Skeletal muscle tissue (tissue), 4 donors: Measurements from ENCODE around the gene FBXW7. TPM values are rescaled to one million over a fixed set of nuclear protein-coding genes. Genes with fewer than 3 reads are reported as not detected.
"Not testable (repeated sequence)": the region's sequence is repeated elsewhere in the genome, so short reads cannot be mapped to it uniquely, and the experiment has no call there.

Experiments
- H3K27ac ChIP-seq: one replicate; pipeline ENCODE4 v1.7.0; 2013; ENCODE audit warnings: mild to moderate bottlenecking, low read depth, low read length, inconsistent platforms
- H3K27me3 ChIP-seq, 3 donors: one replicate each; pipeline ENCODE4 v1.7.0; 2013; ENCODE audit warnings: low read length in 3 of 3; ENCODE audit not compliant: control insufficient read depth in 3 of 3, insufficient read depth in 3 of 3
- H3K36me3 ChIP-seq, 3 donors: one replicate each; pipeline ENCODE4 v1.7.0; 2013; ENCODE audit warnings: low read length in 3 of 3; ENCODE audit not compliant: control insufficient read depth in 3 of 3, insufficient read depth in 3 of 3
- H3K4me1 ChIP-seq, 3 donors: one replicate each; pipeline ENCODE4 v1.7.0; 2013; ENCODE audit warnings: low read length in 3 of 3, mild to moderate bottlenecking in 3 of 3; ENCODE audit not compliant: control insufficient read depth in 3 of 3, insufficient read depth in 3 of 3
- H3K4me3 ChIP-seq, 3 donors: one replicate each; pipeline ENCODE4 v1.7.0; 2013; ENCODE audit warnings: low read length in 3 of 3
- H3K9ac ChIP-seq, 3 donors: one replicate each; pipeline ENCODE4 v1.7.0; 2013; ENCODE audit warnings: low read length in 3 of 3, mild to moderate bottlenecking in 3 of 3, moderate library complexity in 2 of 3, low read depth in 1 of 3
- H3K9me3 ChIP-seq, 3 donors: one replicate each; pipeline ENCODE4 v1.7.0; 2013; ENCODE audit warnings: low read length in 3 of 3; ENCODE audit not compliant: control insufficient read depth in 3 of 3
- total RNA-seq: library from RNA; depleted of rRNA; stranded (reverse); fragments of >200 nt; gene quantifications from one replicate; pipeline ENCODE4 v1.2.3, GENCODE V29; 2014
- donor health status: Osteomylitis.

FBXW7 gene
- total RNA-seq, 1 donor from 2014 or later, result 102 TPM

DNA sequence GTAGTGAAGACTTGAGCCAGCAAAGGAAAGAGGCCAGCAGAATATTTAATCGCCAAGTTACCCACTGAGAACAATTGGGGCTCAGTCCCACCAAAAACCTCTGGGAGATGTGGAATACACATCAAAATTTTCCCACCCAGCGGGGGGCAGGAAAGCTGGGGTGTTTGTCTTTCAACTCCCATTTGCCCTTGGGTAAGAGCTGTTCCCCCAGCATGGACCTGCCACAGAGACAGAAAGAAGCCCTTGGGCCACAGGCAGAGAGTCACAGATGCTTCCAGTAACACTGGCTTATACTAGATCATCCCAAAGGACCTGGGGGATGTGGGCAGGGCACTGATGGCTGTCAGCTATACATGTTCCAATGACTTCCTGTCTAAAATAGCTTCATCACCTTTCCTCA is 18.9 kb upstream of the FBXW7 start:
- Histone ChIP-seq H3K4me1 (no peaks in the 10 kb centered on the region), H3K27ac (no peak overlapping the region), H3K9me3 (no peaks in the 10 kb centered on the region), H3K4me3 (no peak overlapping the region), H3K9ac (no peak overlapping the region), H3K36me3 (no peaks in the 10 kb centered on the region), H3K27me3 (no peaks in the 10 kb centered on the region)

DNA sequence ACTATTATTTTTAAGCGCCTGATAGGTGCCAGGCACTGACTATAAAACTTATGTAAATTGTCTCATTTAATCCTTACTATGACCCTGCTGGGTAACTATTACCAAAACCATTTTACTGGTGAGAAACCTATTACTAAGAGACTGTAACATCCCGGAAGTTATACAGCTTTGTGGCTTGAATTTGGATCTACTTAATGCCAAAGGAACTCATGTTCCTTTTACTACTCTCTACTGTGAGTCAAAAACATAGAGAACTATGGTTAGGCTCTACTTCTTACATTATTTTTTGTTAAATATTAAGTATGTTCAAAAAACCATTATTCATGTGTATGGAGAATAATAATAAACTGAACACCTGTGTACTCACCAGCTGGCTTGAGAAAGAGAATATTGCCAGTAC is 14.8 kb upstream of the FBXW7 start:
- not testable (repeated sequence) for H3K9ac ChIP-seq, H3K4me3 ChIP-seq, H3K27ac ChIP-seq, H3K4me1 ChIP-seq, H3K27me3 ChIP-seq, H3K9me3 ChIP-seq, H3K36me3 ChIP-seq

DNA sequence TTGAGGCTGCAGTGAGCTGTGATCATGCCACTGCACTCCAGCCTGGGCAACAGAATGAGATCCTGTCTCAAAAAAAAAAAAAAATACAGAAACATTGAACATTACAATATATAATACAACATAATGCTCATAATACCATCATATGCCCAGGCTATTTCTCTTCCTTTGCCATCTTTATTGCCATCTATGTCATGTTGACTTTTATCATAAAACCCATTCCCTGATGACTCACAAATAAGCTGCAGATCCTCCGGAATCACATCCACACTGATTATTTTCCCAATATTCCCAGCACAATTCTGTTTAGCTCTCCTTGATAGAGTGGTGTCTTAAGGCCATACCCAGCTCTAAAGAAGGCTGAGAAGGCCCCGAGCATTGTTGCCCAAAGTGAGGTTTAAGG is 9.2 kb upstream of the FBXW7 start:
- Histone ChIP-seq H3K9me3 (peaks cover 0 to 4% (median 0%) of the 10 kb centered on the region in 3 donors), H3K27me3 (no peaks in the 10 kb centered on the region), H3K9ac (no peak overlapping the region), H3K27ac (no peak overlapping the region), H3K36me3 (peaks cover 0 to 3% (median 0%) of the 10 kb centered on the region in 3 donors), H3K4me3 (no peak overlapping the region), H3K4me1 (no peaks in the 10 kb centered on the region)

DNA sequence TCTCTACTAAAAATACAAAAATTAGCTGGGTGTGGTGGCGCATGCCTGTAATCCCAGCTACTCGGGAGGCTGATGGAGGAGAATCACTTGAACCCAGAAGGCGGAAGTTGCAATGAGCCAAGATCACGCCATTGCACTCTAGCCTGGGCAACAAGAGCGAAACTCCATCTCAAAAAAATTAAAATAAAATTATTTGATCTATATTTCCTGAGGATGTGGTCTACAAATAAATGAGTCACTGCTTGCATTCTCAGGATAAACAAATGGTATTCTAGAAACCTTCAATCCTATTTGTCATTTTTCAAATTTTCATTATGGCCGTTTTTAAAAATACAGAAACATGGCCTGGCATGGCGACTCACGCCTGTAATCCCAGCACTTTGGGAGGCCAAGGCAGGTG is 8.6 kb upstream of the FBXW7 start:
- not testable (repeated sequence) for H3K9me3 ChIP-seq, H3K4me1 ChIP-seq, H3K9ac ChIP-seq, H3K36me3 ChIP-seq, H3K27me3 ChIP-seq, H3K27ac ChIP-seq, H3K4me3 ChIP-seq

DNA sequence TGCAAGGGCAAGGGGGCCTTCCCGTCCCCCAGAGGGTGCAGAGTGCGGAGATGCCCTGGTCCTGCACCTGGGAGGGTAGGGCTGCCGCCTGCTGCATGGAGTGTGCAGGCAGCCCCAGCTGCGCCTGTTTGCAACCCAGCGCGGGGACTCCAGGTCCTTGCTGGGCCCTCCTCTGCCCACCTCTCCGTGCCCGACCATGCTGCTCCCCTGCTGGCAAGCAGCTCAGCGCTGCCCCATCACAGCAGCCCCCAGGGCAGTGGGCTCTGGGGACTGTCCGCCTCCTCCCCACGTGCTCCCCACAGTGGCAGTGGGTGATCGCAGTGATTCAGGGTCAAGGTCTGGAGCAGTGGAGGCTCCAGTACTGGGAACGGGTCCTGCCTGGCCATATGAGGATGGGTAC is 5.0 kb upstream of the FBXW7 start:
- Histone ChIP-seq H3K27ac (no peak overlapping the region), H3K9ac (no peak overlapping the region), H3K9me3 (peaks cover 0 to 4% (median 2%) of the 10 kb centered on the region in 3 donors), H3K4me1 (peaks cover 6 to 20% (median 14%) of the 10 kb centered on the region in 3 donors), H3K4me3 (no peak overlapping the region), H3K36me3 (peaks cover 5 to 9% (median 7%) of the 10 kb centered on the region in 3 donors), H3K27me3 (no peaks in the 10 kb centered on the region)

DNA sequence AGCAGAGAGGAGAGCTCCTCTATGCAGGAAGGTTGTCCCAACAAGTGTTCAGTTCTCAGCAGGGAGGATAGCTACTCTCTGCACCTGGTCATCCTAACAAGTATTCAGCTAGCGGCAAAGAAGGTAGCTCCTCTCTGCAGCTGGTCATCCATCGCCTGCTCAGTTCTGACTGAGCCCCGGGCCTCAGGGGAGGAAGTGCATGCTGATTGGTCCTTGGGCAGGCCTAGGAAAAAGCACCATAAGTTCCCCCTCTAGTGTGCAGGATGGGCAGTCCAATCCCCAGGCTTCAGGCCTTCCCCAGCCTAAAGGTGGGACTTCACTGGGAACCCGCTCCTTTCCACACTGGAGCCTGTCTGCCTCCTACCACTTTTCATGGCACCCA is 4.4 kb upstream of the FBXW7 start:
- H3K4me3 ChIP-seq, result no peak overlapping the region

DNA sequence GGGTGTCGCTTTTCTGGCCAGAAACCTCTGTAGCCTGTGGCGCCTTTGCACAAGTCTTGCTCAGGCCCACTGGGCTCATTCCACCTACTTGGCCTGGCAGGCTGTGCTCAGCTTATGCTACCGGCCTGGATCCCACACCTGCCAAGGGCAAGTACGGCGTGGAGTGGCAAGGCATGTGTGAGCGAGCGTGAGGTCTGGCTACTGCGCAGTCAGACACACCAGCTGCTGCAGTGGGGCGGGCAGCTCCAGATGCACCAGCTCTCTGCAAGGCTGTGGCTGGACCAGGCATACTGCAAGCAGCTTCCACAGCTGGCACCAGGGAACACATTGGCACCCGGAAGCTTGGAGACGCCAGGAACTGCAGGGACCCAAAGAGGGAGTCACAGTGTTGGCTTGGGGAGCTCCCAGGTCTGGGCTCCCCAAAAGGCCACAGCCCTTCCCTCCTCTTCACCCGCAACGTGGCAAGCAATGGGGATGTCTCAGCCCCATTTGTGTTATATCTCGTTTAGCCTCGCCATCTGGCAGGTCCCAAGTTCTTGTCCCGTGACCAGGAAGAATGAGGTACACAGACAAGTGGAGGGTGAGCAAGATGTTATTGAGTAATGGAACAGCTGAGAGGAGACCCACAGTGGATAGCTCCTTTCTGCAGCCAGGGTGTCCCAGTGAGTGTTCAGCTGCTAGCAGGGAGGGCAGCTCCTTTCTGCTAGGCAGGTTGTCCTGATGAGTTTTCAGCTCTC is 3.8 kb upstream of the FBXW7 start:
- Histone ChIP-seq H3K9ac (no peak overlapping the region), H3K27me3 (no peaks in the 10 kb centered on the region), H3K4me1 (peaks cover 7 to 22% (median 14%) of the 10 kb centered on the region in 3 donors)

More for the DNA sequence above, 4.4 kb upstream of the FBXW7 start:
- Histone ChIP-seq H3K9me3 (peaks cover 0 to 4% (median 2%) of the 10 kb centered on the region in 3 donors), H3K36me3 (peaks cover 5 to 9% (median 7%) of the 10 kb centered on the region in 3 donors), H3K27me3 (no peaks in the 10 kb centered on the region), H3K9ac (no peak overlapping the region), H3K27ac (no peak overlapping the region), H3K4me1 (peaks cover 6 to 20% (median 14%) of the 10 kb centered on the region in 3 donors)

DNA sequence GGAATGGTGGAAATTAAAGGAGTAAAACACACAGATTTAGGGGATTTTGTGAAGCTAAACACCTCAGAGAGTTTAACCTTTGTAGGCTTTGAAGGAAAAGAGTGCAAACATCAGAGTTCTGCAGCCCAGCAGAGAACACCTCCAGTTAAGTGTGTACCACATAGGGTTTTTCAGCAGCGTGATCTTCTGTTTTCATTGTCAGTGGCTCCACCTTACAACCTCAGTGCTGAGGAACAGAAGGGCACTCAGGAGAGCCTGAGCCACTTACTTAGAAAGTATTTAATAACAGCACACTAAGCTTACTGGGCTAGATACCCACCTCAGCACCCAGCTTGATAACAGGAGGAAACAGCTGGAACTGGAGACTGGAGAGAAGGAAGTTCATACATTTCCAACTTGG is 2.0 kb upstream of the FBXW7 start:
- Histone ChIP-seq H3K4me3 (no peak overlapping the region), H3K27me3 (no peaks in the 10 kb centered on the region), H3K4me1 (peaks cover 19 to 28% (median 23%) of the 10 kb centered on the region in 3 donors), H3K9me3 (peaks cover 0 to 4% (median 2%) of the 10 kb centered on the region in 3 donors), H3K27ac (no peak overlapping the region), H3K9ac (peak overlapping the region in 1 of 3 donors; percentile 25), H3K36me3 (peaks cover 5 to 9% (median 7%) of the 10 kb centered on the region in 3 donors)

More for the DNA sequence above, 3.8 kb upstream of the FBXW7 start:
- no peak overlapping the region for H3K4me3 ChIP-seq
- peaks cover 5 to 9% (median 7%) of the 10 kb centered on the region in 3 donors for H3K36me3 ChIP-seq
- no peak overlapping the region for H3K27ac ChIP-seq
- peaks cover 0 to 4% (median 2%) of the 10 kb centered on the region in 3 donors for H3K9me3 ChIP-seq

DNA sequence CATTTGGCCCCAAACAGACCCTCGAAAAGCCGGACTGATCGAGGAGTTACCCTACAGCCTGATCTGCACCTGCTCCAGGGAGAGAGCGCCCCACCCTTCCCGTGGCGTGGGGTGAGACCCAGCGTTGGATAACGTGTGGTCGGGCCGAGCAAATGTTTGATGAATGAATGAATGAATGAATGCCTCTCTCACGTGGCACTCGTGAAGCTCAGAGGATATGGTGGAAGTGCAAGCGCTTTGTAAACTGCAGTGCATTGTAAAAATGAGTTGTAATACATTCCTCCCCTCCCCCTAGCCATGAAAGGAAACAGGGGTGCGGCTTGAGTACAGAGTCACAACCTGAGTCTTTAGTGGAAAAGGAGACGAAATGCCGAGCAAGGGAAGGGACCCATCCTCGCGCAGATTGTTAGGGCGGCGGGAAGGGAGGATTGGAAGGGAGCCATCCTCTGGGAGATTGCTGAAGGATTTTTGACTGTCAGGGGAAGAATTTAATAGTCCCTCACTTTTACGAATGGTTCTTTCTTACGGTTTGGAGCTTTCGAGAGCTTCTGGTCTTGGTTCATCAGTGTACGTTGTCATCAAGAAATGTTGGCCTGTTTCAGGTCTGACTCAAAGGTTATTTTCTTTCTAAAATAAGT is 772 bp upstream of the FBXW7 start:
- H3K9ac ChIP-seq, result peak overlapping the region; percentile 94 to 98 (median 97)
- H3K27ac ChIP-seq, result peak overlapping the region; percentile 92
- peaks cover 5 to 9% (median 7%) of the 10 kb centered on the region in 3 donors for H3K36me3 ChIP-seq
- H3K4me3 ChIP-seq, result peak overlapping the region; percentile 97 to 99 (median 99)
- H3K9me3 ChIP-seq, result peaks cover 0 to 4% (median 2%) of the 10 kb centered on the region in 3 donors
- H3K27me3 ChIP-seq, result no peaks in the 10 kb centered on the region
- H3K4me1 ChIP-seq, result peaks cover 19 to 28% (median 23%) of the 10 kb centered on the region in 3 donors

DNA sequence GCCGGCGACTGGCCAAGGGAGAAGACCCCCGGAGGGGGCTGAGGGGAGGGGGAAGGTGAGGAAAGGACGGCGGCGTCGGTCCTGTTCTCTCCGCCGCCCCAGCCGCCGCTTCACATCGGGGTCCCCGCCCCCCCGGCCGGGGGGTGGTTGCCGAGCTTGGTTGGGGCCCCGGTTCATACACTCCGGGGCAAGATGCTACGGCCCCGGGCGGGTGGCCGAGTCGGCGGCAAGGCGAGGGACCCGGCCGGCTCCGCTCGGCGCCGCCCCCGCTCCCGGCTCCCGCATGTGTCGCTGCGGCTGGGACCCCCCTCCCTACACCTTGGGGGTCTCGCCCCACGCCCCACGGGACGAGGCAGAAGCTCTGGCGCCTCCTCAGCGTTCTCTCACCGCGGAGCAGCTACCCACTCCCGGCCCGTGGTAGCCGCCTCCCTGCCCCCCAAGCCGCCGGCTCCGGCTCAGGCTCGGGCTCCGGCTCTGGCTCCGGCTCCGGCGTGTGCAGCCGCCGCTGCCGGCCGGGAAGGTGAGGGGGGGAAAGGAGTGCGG is 461 bp downstream of the FBXW7 start:
- peak overlapping the region; percentile 75 to 99 (median 97) for H3K4me3 ChIP-seq
- peaks cover 19 to 28% (median 23%) of the 10 kb centered on the region in 3 donors for H3K4me1 ChIP-seq
- H3K27ac ChIP-seq, result peak overlapping the region; percentile 92
- peaks cover 0 to 3% (median 2%) of the 10 kb centered on the region in 3 donors for H3K9me3 ChIP-seq
- H3K9ac ChIP-seq, result peak overlapping the region; percentile 77 to 98 (median 97)
- H3K36me3 ChIP-seq, result peaks cover 5 to 9% (median 7%) of the 10 kb centered on the region in 3 donors
- H3K27me3 ChIP-seq, result no peaks in the 10 kb centered on the region
